Measurements from ENCODE around the gene RAB44.
A peak's percentile ranks its signal among the peaks of the same experiment; 100 is the strongest.

Gene RAB44

GRCh38 chr6:36769676-36770499, 72.3 kb downstream of the RAB44 start:
- peak; percentile 60 to 69 for DNase-seq (ENCODE audit: low read depth in 2 of 2)
- no peak for TF ChIP-seq CTCF (IDR thresholded peaks at IDR 0.05; ENCODE audit: low read depth, low read length)
- no peak overlapping the region for H3K4me3 ChIP-seq (replicated peaks in 1 of 2; ENCODE audit: low read depth in 2 of 2, low read length in 2 of 2)

GRCh38 chr6:36771145-36771544, 73.5 kb downstream of the RAB44 start:
- no peak for DNase-seq (ENCODE audit: low read depth in 2 of 2)
- TF ChIP-seq CTCF (IDR thresholded peaks at IDR 0.05; ENCODE audit: low read depth, low read length) = no peak
- no peak overlapping the region for H3K4me3 ChIP-seq (replicated peaks in 1 of 2; ENCODE audit: low read depth in 2 of 2, low read length in 2 of 2)

GRCh38 chr6:36772397-36772796, 74.8 kb downstream of the RAB44 start:
- no peak overlapping the region for H3K4me3 ChIP-seq (replicated peaks in 1 of 2; ENCODE audit: low read depth in 2 of 2, low read length in 2 of 2)
- DNase-seq (ENCODE audit: low read depth in 2 of 2) = no peak
- no peak for TF ChIP-seq CTCF (IDR thresholded peaks at IDR 0.05; ENCODE audit: low read depth, low read length)

- DNase-seq (ENCODE audit: low read depth in 2 of 2) = no peak
- H3K4me3 ChIP-seq (replicated peaks in 1 of 2; ENCODE audit: low read depth in 2 of 2, low read length in 2 of 2) = no peak overlapping the region
- no peak for TF ChIP-seq CTCF (IDR thresholded peaks at IDR 0.05; ENCODE audit: low read depth, low read length)
Observed at GRCh38 chr6:36774331-36774730, 76.7 kb downstream of the RAB44 start.

GRCh38 chr6:36776167-36776566, 78.5 kb downstream of the RAB44 start:
- no peak overlapping the region for H3K4me3 ChIP-seq (replicated peaks in 1 of 2; ENCODE audit: low read depth in 2 of 2, low read length in 2 of 2)
- TF ChIP-seq CTCF (IDR thresholded peaks at IDR 0.05; ENCODE audit: low read depth, low read length) = no peak
- DNase-seq (ENCODE audit: low read depth in 2 of 2) = no peak

- no peak for TF ChIP-seq CTCF (IDR thresholded peaks at IDR 0.05; ENCODE audit: low read depth, low read length)
- DNase-seq (ENCODE audit: low read depth in 2 of 2) = no peak
- no peak overlapping the region for H3K4me3 ChIP-seq (replicated peaks in 1 of 2; ENCODE audit: low read depth in 2 of 2, low read length in 2 of 2)
Observed at GRCh38 chr6:36777801-36778200, 80.2 kb downstream of the RAB44 start.

GRCh38 chr6:36779227-36779626, 81.6 kb downstream of the RAB44 start:
- DNase-seq (ENCODE audit: low read depth in 2 of 2) = no peak
- no peak for TF ChIP-seq CTCF (IDR thresholded peaks at IDR 0.05; ENCODE audit: low read depth, low read length)

More at GRCh38 chr6:36779227-36779626, 81.6 kb downstream of the RAB44 start:
- H3K4me3 ChIP-seq (replicated peaks in 1 of 2; ENCODE audit: low read depth in 2 of 2, low read length in 2 of 2) = no peak overlapping the region

Data from cardiac fibroblast (primary cell).